ENCODE results near the gene BMPR1B. TPM values are rescaled to one million over a fixed set of nuclear protein-coding genes. Genes with fewer than 3 reads are reported as not detected.

The BMPR1B gene
- total RNA-seq, 2 experiments from 2014 or later, result not detected

- peaks cover 78% of the 10 kb centered on the region for H3K27me3 Mint-ChIP-seq
- Histone ChIP-seq H3K27ac (ENCODE audit: low read depth in 1 of 2, low read length in 2 of 2) (no peak overlapping the region), H3K4me1 (ENCODE audit: insufficient read depth, low read length) (peaks cover 5% of the 10 kb centered on the region), H3K36me3 (ENCODE audit: insufficient read depth, low read length) (no peaks in the 10 kb centered on the region), H3K9me3 (ENCODE audit: control insufficient read depth in 1 of 2, insufficient read depth in 1 of 2, low read length in 2 of 2) (no peaks in the 10 kb centered on the region), H3K27me3 (ENCODE audit: control insufficient read depth in 1 of 2, insufficient read depth in 2 of 2, low read length in 2 of 2) (peaks cover 12 to 78% of the 10 kb centered on the region in 2 experiments), H3K4me3 (ENCODE audit: low read length) (no peak overlapping the region)
- H3K27ac Mint-ChIP-seq, result no peak overlapping the region
- H3K9me3 Mint-ChIP-seq, result no peaks in the 10 kb centered on the region
- H3K4me1 Mint-ChIP-seq (ENCODE audit: low read depth), result peaks cover 15% of the 10 kb centered on the region
- ChIA-PET CTCF (no interaction called here), POLR2A (no interaction called here)
- no peak for ATAC-seq (ENCODE audit: poor library complexity)
- H3K4me3 Mint-ChIP-seq, result peak overlapping the region; percentile 9
- no peak for DNase-seq
- intact Hi-C loops (cut with DNase I, micrococcal nuclease), result no loop called here
- TF ChIP-seq CTCF (IDR thresholded peaks at IDR 0.05), result no peak
- no peaks in the 10 kb centered on the region for H3K36me3 Mint-ChIP-seq (ENCODE audit: low read depth)
Measured at GRCh38 chr4:94759767-94760211, 2.0 kb downstream of the BMPR1B start.

- no peaks in the 10 kb centered on the region for H3K36me3 ChIP-seq (ENCODE audit: insufficient read depth, low read length)
- DNase-seq (no peak), ATAC-seq (ENCODE audit: poor library complexity) (no peak)
- no peak overlapping the region for H3K4me3 Mint-ChIP-seq
- no peaks in the 10 kb centered on the region for H3K9me3 Mint-ChIP-seq
- ChIA-PET CTCF (interaction anchor here (0.6 kb wide), 1 partner anchor 355 kb away, joined by 3 read pairs; no protein-coding TSS in a partner anchor), POLR2A (no interaction called here)
- peaks cover 11 to 56% of the 10 kb centered on the region in 2 experiments for H3K27me3 ChIP-seq (ENCODE audit: control insufficient read depth in 1 of 2, insufficient read depth in 2 of 2, low read length in 2 of 2)
- peaks cover 9% of the 10 kb centered on the region for H3K4me1 Mint-ChIP-seq (ENCODE audit: low read depth)
- no peak for TF ChIP-seq CTCF (IDR thresholded peaks at IDR 0.05)
- no peak overlapping the region for H3K27ac Mint-ChIP-seq
- peaks cover 5% of the 10 kb centered on the region for H3K4me1 ChIP-seq (ENCODE audit: insufficient read depth, low read length)
- H3K27me3 Mint-ChIP-seq, result peaks cover 53% of the 10 kb centered on the region
- H3K36me3 Mint-ChIP-seq (ENCODE audit: low read depth), result no peaks in the 10 kb centered on the region
- intact Hi-C loops (cut with DNase I, micrococcal nuclease), result no loop called here
- H3K27ac ChIP-seq (ENCODE audit: low read depth in 1 of 2, low read length in 2 of 2), result no peak overlapping the region
- H3K9me3 ChIP-seq (ENCODE audit: control insufficient read depth in 1 of 2, insufficient read depth in 1 of 2, low read length in 2 of 2), result no peaks in the 10 kb centered on the region
- no peak overlapping the region for H3K4me3 ChIP-seq (ENCODE audit: low read length)
Measured at GRCh38 chr4:94762326-94762725, 4.6 kb downstream of the BMPR1B start.

- no peaks in the 10 kb centered on the region for H3K36me3 ChIP-seq (ENCODE audit: insufficient read depth, low read length)
- H3K27me3 ChIP-seq (ENCODE audit: control insufficient read depth in 1 of 2, insufficient read depth in 2 of 2, low read length in 2 of 2), result peaks cover 9 to 53% of the 10 kb centered on the region in 2 experiments
- H3K4me1 Mint-ChIP-seq (ENCODE audit: low read depth), result peaks cover 8% of the 10 kb centered on the region
- CTCF ChIA-PET, result no interaction called here
- no peaks in the 10 kb centered on the region for H3K9me3 ChIP-seq (ENCODE audit: control insufficient read depth in 1 of 2, insufficient read depth in 1 of 2, low read length in 2 of 2)
- POLR2A ChIA-PET, result no interaction called here
- no peaks in the 10 kb centered on the region for H3K9me3 Mint-ChIP-seq
- no peak for TF ChIP-seq CTCF (IDR thresholded peaks at IDR 0.05)
- no peak overlapping the region for H3K4me3 ChIP-seq (ENCODE audit: low read length)
- H3K36me3 Mint-ChIP-seq (ENCODE audit: low read depth), result no peaks in the 10 kb centered on the region
- peaks cover 50% of the 10 kb centered on the region for H3K27me3 Mint-ChIP-seq
- no peak for ATAC-seq (ENCODE audit: poor library complexity)
- no peak overlapping the region for H3K4me3 Mint-ChIP-seq
- DNase-seq, result no peak
- no peak overlapping the region for H3K27ac Mint-ChIP-seq
- H3K27ac ChIP-seq (ENCODE audit: low read depth in 1 of 2, low read length in 2 of 2), result no peak overlapping the region
- intact Hi-C loops (cut with DNase I, micrococcal nuclease), result no loop called here
- peaks cover 2% of the 10 kb centered on the region for H3K4me1 ChIP-seq (ENCODE audit: insufficient read depth, low read length)
Measured at GRCh38 chr4:94763005-94763404, 5.2 kb downstream of the BMPR1B start.
